ENCODE data around the gene FOXR1.

Gene FOXR1

GRCh38 chr11:118971646-118972045 is at the start of gene FOXR1:
FOXR1 (plus strand) TSS chr11:118971761; CDS start chr11:118971932, 171 bp downstream.
- no peak for DNase-seq

- peak; percentile 52 for DNase-seq
Observed at GRCh38 chr11:118921929-118922744, 49.4 kb upstream of the FOXR1 start.

- DNase-seq, result no peak
Observed at GRCh38 chr11:118922745-118923627, 48.6 kb upstream of the FOXR1 start.

- DNase-seq, result no peak
Observed at GRCh38 chr11:118923721-118924587, 47.6 kb upstream of the FOXR1 start.

- peak; percentile 43 for DNase-seq
Observed at GRCh38 chr11:118924591-118925585, 46.7 kb upstream of the FOXR1 start.

- no peak for DNase-seq
Observed at GRCh38 chr11:118927554-118928100, 43.9 kb upstream of the FOXR1 start.

- peak; percentile 92 for DNase-seq
Observed at GRCh38 chr11:118928101-118928869, 43.3 kb upstream of the FOXR1 start.

- DNase-seq, result peak; percentile 74
Observed at GRCh38 chr11:118928870-118929500, 42.6 kb upstream of the FOXR1 start.

- DNase-seq, result peak; percentile 76
Observed at GRCh38 chr11:118929501-118930093, 42.0 kb upstream of the FOXR1 start.

GRCh38 chr11:118930094-118930712 is 41.4 kb upstream of the FOXR1 start:
- DNase-seq, result peak; percentile 80

- no peak for DNase-seq
Observed at GRCh38 chr11:118931571-118931970, 40.0 kb upstream of the FOXR1 start.

GRCh38 chr11:118933486-118933885 is 38.1 kb upstream of the FOXR1 start:
- DNase-seq, result no peak

GRCh38 chr11:118935376-118935775 is 36.2 kb upstream of the FOXR1 start:
- no peak for DNase-seq

- no peak for DNase-seq
Observed at GRCh38 chr11:118938491-118939403, 32.8 kb upstream of the FOXR1 start.

- DNase-seq, result no peak
Observed at GRCh38 chr11:118939404-118939915, 32.1 kb upstream of the FOXR1 start.

- DNase-seq, result no peak
Observed at GRCh38 chr11:118939953-118940598, 31.5 kb upstream of the FOXR1 start.

- DNase-seq, result no peak
Observed at GRCh38 chr11:118947091-118947490, 24.5 kb upstream of the FOXR1 start.

Measured in midbrain (tissue), 1 donor.